ENCODE results near the gene CEP152.

Gene CEP152

DNA sequence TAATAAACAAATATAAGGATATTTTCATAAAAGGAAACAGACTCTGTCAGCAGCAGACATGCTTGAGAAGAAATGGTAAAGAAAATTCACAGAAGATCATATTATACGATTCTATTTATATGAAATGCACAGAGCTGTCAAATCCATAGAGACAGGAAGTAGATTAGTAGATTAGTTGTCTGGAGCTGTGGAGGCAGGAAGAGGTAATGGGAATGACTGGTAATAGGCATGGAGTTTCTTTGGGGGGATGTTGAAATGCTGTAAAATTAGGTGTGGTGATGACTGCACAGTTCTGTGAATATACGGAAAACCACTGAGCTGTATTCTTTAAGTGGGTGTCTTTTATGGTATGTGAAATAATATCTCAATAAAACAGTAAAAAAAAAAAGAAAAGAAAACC lies 35.3 kb downstream of the CEP152 start:
- no peak overlapping the region for H3K4me3 ChIP-seq (ENCODE audit: low read depth, low read length)
- TF ChIP-seq, protein P1, sequence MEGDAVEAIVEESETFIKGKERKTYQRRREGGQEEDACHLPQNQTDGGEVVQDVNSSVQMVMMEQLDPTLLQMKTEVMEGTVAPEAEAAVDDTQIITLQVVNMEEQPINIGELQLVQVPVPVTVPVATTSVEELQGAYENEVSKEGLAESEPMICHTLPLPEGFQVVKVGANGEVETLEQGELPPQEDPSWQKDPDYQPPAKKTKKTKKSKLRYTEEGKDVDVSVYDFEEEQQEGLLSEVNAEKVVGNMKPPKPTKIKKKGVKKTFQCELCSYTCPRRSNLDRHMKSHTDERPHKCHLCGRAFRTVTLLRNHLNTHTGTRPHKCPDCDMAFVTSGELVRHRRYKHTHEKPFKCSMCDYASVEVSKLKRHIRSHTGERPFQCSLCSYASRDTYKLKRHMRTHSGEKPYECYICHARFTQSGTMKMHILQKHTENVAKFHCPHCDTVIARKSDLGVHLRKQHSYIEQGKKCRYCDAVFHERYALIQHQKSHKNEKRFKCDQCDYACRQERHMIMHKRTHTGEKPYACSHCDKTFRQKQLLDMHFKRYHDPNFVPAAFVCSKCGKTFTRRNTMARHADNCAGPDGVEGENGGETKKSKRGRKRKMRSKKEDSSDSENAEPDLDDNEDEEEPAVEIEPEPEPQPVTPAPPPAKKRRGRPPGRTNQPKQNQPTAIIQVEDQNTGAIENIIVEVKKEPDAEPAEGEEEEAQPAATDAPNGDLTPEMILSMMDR (IDR thresholded peaks at IDR 0.05; ENCODE audit: low read depth, low read length): no peak

DNA sequence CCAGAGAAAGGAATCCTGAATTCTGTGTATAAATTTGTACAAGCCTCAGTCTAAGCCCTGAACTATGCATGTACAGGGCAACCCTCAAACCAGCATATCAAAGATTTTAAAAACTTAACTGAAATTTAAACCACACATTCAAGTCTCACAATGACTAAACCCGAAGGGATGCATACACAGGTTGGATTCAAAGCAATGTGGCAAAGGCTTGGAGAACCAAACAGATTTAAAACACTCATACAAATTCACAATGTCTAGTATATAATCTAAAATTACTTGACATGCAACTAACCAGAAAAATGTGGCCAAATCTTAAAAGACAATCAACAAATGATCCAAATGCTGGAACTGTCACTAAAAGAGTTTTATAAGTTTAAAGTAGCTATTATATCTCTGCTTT lies 36.4 kb downstream of the CEP152 start:
- TF ChIP-seq, protein P1 (IDR thresholded peaks at IDR 0.05; ENCODE audit: low read depth, low read length): no peak
- H3K4me3 ChIP-seq (ENCODE audit: low read depth, low read length): no peak overlapping the region

DNA sequence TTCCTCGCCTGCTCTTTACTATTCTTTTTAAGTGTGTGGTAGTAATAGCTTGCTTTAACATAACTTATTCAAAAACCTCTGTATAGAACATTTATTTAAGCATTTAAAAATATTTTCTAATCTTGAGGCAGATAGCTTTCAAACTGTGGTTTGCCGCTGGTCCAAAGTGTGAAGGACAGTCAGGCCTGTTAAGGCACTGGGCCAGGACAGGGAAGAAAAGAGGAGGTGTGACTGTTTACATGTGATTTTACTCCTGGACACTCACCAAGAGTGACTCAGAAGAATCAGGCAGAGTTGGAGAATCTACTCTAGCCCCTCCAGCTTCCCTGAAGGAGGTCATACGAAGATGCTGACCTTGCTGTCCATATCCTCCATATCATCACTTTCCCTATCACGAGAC lies 44.7 kb downstream of the CEP152 start:
- no peak overlapping the region for H3K4me3 ChIP-seq (ENCODE audit: low read depth, low read length)
- TF ChIP-seq, protein P1 (IDR thresholded peaks at IDR 0.05; ENCODE audit: low read depth, low read length): no peak

DNA sequence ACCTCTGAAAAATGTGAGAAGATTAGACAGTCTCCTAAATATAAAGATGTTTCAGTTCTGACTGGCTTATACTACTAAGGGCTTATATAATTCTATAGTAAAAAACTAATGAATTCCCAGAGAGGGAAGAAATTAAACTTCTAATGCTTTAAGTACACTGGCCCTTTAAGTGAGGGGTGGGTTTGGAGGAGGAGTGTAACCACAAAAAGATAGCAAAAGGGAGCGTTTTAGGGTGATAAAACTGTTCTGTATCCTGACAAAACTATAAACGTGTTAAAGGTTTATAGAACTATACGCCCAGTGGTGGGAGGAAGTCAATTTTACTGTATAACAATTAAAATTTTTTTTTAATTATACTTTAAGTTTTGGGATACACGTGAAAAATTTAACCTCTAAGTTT lies 45.8 kb downstream of the CEP152 start:
- no peak overlapping the region for H3K4me3 ChIP-seq (ENCODE audit: low read depth, low read length)
- TF ChIP-seq, protein P1 (IDR thresholded peaks at IDR 0.05; ENCODE audit: low read depth, low read length): no peak

DNA sequence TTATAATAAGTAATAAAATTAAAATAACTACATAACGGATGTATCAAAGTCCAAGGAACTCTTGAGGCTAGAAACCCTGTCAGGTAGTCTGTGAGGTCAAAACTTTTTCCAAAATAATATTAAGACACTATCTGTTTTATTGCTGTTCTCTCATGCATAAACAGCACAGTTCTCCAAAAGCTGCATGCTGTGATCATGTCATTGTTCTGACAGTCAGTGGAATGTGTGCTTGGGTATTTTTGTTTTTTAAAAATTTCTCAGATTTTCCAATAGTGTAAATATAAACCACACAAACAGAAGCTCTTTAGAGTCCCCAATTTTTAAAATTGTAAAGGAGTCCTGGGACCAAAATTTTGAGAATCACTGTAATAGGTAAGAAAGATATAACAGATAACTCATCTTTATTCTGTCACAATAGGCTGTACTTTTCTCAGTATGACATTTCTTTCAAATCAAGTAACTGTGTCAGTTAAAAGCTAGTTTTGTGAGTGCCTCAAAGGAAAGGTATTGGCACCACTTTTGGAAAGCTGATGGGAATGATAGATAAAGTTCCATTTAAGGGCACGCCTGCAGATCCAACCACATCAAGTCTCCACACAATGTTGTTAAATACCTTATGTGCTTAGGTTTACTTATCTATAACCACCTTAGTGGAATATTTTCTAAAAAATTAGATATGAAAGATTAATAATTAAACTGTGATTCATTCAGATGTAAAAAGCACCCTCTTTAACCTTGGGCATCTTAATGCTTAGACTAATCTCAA lies 49.3 kb downstream of the CEP152 start:
- TF ChIP-seq, protein P1 (IDR thresholded peaks at IDR 0.05; ENCODE audit: low read depth, low read length): no peak
- no peak overlapping the region for H3K4me3 ChIP-seq (ENCODE audit: low read depth, low read length)

DNA sequence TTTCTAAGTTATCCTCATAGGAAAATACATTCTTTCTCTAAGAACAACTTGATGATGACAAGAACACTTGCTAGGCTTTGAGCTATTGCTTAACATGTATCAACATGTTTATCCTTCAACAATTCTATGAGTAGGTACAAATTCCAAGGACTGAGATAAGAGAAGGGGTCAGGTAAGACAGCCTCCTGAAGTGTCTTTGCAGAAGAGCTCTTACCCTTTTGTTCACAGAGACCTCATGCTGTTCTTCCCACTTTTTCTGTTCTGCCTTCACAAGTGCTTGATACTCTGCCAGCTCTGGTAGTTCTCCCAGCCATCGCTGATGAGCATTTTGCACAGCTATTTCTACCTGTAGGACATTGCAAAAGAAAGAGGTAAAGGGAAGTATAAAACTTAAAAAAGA lies 50.9 kb downstream of the CEP152 start:
- no peak overlapping the region for H3K4me3 ChIP-seq (ENCODE audit: low read depth, low read length)
- TF ChIP-seq, protein P1 (IDR thresholded peaks at IDR 0.05; ENCODE audit: low read depth, low read length): no peak

DNA sequence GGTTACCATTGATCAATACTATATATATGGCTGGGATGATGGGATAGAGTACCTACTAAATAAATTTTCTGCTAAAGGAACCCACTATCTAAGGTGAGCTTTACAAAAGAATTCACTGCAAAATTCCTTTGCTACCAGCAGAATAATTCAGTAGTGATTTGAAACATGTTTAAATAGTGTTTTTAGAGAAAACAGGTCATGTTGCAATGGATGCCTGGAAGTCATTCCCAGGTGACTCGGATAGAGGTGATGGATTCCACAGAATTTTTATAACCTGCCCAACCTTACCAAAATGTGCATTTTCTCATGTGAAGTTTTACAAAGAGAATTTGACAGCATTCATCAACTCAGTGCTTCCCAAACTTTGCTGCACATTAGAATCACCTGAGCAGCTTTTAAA lies 53.2 kb downstream of the CEP152 start:
- TF ChIP-seq, protein P1 (IDR thresholded peaks at IDR 0.05; ENCODE audit: low read depth, low read length): no peak
- no peak overlapping the region for H3K4me3 ChIP-seq (ENCODE audit: low read depth, low read length)

All from WI38 (cell line).